ENCODE measurements around the gene LILRB3.
"Not testable (repeated sequence)": the region's sequence is repeated elsewhere in the genome, so short reads cannot be mapped to it uniquely, and the experiment has no call there.

LILRB3 gene

GRCh38 chr19:54189145-54189734 is 33.6 kb downstream of the LILRB3 start, which contains the start of gene MBOAT7:
MBOAT7 (minus strand) TSS chr19:54189580; CDS start chr19:54188508, 1,072 bp downstream.
- DNase-seq: no peak

GRCh38 chr19:54188215-54188871 is 34.5 kb downstream of the LILRB3 start:
- peak; percentile 73 for DNase-seq

- no peak for DNase-seq
Measured at GRCh38 chr19:54186934-54187381, 35.8 kb downstream of the LILRB3 start.

GRCh38 chr19:54186351-54186750 is 36.5 kb downstream of the LILRB3 start:
- DNase-seq: no peak

- DNase-seq: no peak
Measured at GRCh38 chr19:54183431-54183830, 39.4 kb downstream of the LILRB3 start.

- DNase-seq: not testable (repeated sequence)
Measured at GRCh38 chr19:54181894-54182293, 40.9 kb downstream of the LILRB3 start.

- no peak for DNase-seq
Measured at GRCh38 chr19:54180691-54181091, 42.1 kb downstream of the LILRB3 start.

GRCh38 chr19:54179921-54180461 is 42.8 kb downstream of the LILRB3 start:
- no peak for DNase-seq

- DNase-seq: no peak
Measured at GRCh38 chr19:54179262-54179852, 43.5 kb downstream of the LILRB3 start.

GRCh38 chr19:54178581-54179261 is 44.1 kb downstream of the LILRB3 start:
- DNase-seq: peak; percentile 63

GRCh38 chr19:54173951-54174834 is 48.6 kb downstream of the LILRB3 start:
- no peak for DNase-seq

GRCh38 chr19:54173359-54173699 is 49.5 kb downstream of the LILRB3 start:
- DNase-seq: no peak

GRCh38 chr19:54172471-54173358 is 50.1 kb downstream of the LILRB3 start, which contains the start of gene TMC4:
TMC4 (minus strand) TSS chr19:54173160; CDS start chr19:54173117, 43 bp downstream.
- DNase-seq: no peak

GRCh38 chr19:54171736-54172431 is 50.9 kb downstream of the LILRB3 start:
- not testable (repeated sequence) for DNase-seq

GRCh38 chr19:54169149-54169740 is 53.6 kb downstream of the LILRB3 start:
- no peak for DNase-seq

- DNase-seq: peak; percentile 100
Measured at GRCh38 chr19:54168174-54168917, 54.5 kb downstream of the LILRB3 start.
